GOT3 (cell line): ENCODE data around the gene NCKAP5.

ENCODE experiments used
- DNase-seq: peaks from one replicate; lab custom pipeline; 2025; ENCODE audit warnings: mixed read lengths; lab: John Stamatoyannopoulos, UW

NCKAP5 gene

GRCh38 chr2:132943829-132944228 is 624.4 kb downstream of the NCKAP5 start:
- DNase-seq, result no peak

GRCh38 chr2:132941296-132942020 is 626.8 kb downstream of the NCKAP5 start:
- DNase-seq, result no peak

GRCh38 chr2:132937629-132938028 is 630.6 kb downstream of the NCKAP5 start:
- no peak for DNase-seq

- no peak for DNase-seq
These were observed 631.5 kb downstream of the NCKAP5 start for GRCh38 chr2:132936791-132937190.

GRCh38 chr2:132936261-132936660 is 632.0 kb downstream of the NCKAP5 start:
- no peak for DNase-seq

GRCh38 chr2:132929786-132930185 is 638.5 kb downstream of the NCKAP5 start:
- DNase-seq, result no peak

GRCh38 chr2:132923787-132924186 is 644.5 kb downstream of the NCKAP5 start:
- no peak for DNase-seq

GRCh38 chr2:132915812-132916549 is 652.3 kb downstream of the NCKAP5 start:
- DNase-seq, result no peak

GRCh38 chr2:132911726-132912724 is 656.2 kb downstream of the NCKAP5 start:
- no peak for DNase-seq

- DNase-seq, result no peak
These were observed 657.8 kb downstream of the NCKAP5 start for GRCh38 chr2:132910432-132910831.

- no peak for DNase-seq
These were observed 658.8 kb downstream of the NCKAP5 start for GRCh38 chr2:132909427-132909826.

GRCh38 chr2:132904142-132904842 is 664.0 kb downstream of the NCKAP5 start:
- no peak for DNase-seq

- no peak for DNase-seq
These were observed 665.6 kb downstream of the NCKAP5 start for GRCh38 chr2:132902626-132903025.

GRCh38 chr2:132901661-132902060 is 666.6 kb downstream of the NCKAP5 start:
- DNase-seq, result no peak

- DNase-seq, result no peak
These were observed 671.2 kb downstream of the NCKAP5 start for GRCh38 chr2:132897111-132897510.

GRCh38 chr2:132896073-132896472 is 672.2 kb downstream of the NCKAP5 start:
- no peak for DNase-seq

- DNase-seq, result no peak
These were observed 676.8 kb downstream of the NCKAP5 start for GRCh38 chr2:132891498-132891897.

GRCh38 chr2:132886574-132886973 is 681.7 kb downstream of the NCKAP5 start:
- DNase-seq, result no peak

GRCh38 chr2:132884705-132885104 is 683.6 kb downstream of the NCKAP5 start:
- DNase-seq, result no peak

GRCh38 chr2:132884292-132884691 is 684.0 kb downstream of the NCKAP5 start:
- DNase-seq, result no peak

GRCh38 chr2:132883430-132883829 is 684.8 kb downstream of the NCKAP5 start:
- DNase-seq, result no peak

GRCh38 chr2:132881546-132881945 is 686.7 kb downstream of the NCKAP5 start:
- DNase-seq, result no peak
